ENCODE measurements around the gene NUBP1.
"Not testable (repeated sequence)": the region's sequence is repeated elsewhere in the genome, so short reads cannot be mapped to it uniquely, and the experiment has no call there.

The NUBP1 gene

GRCh38 chr16:10782628-10783027, 39.0 kb downstream of the NUBP1 start:
- ChIA-PET CTCF (no interaction called here), POLR2A (ENCODE audit: low non-redundant PET) (no interaction called here)
- DNase-seq (ENCODE audit: low spot score): no peak
- TF ChIP-seq CTCF (conservative IDR thresholded peaks at IDR 0.05; ENCODE audit: low read depth): no peak
- no peak overlapping the region for H3K27ac ChIP-seq

GRCh38 chr16:10787304-10787703, 43.7 kb downstream of the NUBP1 start:
- CTCF ChIA-PET: no interaction called here
- H3K27ac ChIP-seq: no peak overlapping the region
- POLR2A ChIA-PET (ENCODE audit: low non-redundant PET): no interaction called here
- no peak for TF ChIP-seq CTCF (conservative IDR thresholded peaks at IDR 0.05; ENCODE audit: low read depth)
- no peak for DNase-seq (ENCODE audit: low spot score)

- H3K27ac ChIP-seq; CTCF ChIA-PET; DNase-seq (ENCODE audit: low spot score); POLR2A ChIA-PET (ENCODE audit: low non-redundant PET): not testable (repeated sequence)
These were observed 45.0 kb downstream of the NUBP1 start for GRCh38 chr16:10788630-10789029.

- CTCF ChIA-PET: no interaction called here
- DNase-seq (ENCODE audit: low spot score): no peak
- H3K27ac ChIP-seq: no peak overlapping the region
- POLR2A ChIA-PET (ENCODE audit: low non-redundant PET): no interaction called here
- no peak for TF ChIP-seq CTCF (conservative IDR thresholded peaks at IDR 0.05; ENCODE audit: low read depth)
These were observed 47.4 kb downstream of the NUBP1 start for GRCh38 chr16:10791048-10791447.

GRCh38 chr16:10799736-10800135, 56.1 kb downstream of the NUBP1 start:
- no peak for TF ChIP-seq CTCF (conservative IDR thresholded peaks at IDR 0.05; ENCODE audit: low read depth)
- ChIA-PET POLR2A (ENCODE audit: low non-redundant PET) (no interaction called here), CTCF (interaction anchor here (1.2 kb wide), 1 partner anchor 118 kb away, joined by 4 read pairs; no protein-coding TSS in a partner anchor)
- no peak for DNase-seq (ENCODE audit: low spot score)
- no peak overlapping the region for H3K27ac ChIP-seq

- ChIA-PET CTCF (interaction anchor here (0.5 kb wide), 1 partner anchor 84 kb away, joined by 3 read pairs; no protein-coding TSS in a partner anchor), POLR2A (ENCODE audit: low non-redundant PET) (no interaction called here)
- no peak for TF ChIP-seq CTCF (conservative IDR thresholded peaks at IDR 0.05; ENCODE audit: low read depth)
- H3K27ac ChIP-seq: no peak overlapping the region
- no peak for DNase-seq (ENCODE audit: low spot score)
These were observed 61.7 kb downstream of the NUBP1 start for GRCh38 chr16:10805334-10805733.

- CTCF ChIA-PET: no interaction called here
- no peak for DNase-seq (ENCODE audit: low spot score)
- no peak overlapping the region for H3K27ac ChIP-seq
- POLR2A ChIA-PET (ENCODE audit: low non-redundant PET): no interaction called here
- no peak for TF ChIP-seq CTCF (conservative IDR thresholded peaks at IDR 0.05; ENCODE audit: low read depth)
These were observed 63.1 kb downstream of the NUBP1 start for GRCh38 chr16:10806698-10807097.

Measured in RWPE1 (cell line).